NCI-H510A treated with DMSO at 0.1 percent for 48 hours (cell line): ENCODE results near the gene SP2.
A peak's percentile ranks its signal among the peaks of the same experiment; 100 is the strongest.

Experiments
- DNase-seq: peaks from one replicate; lab custom pipeline; 2025; lab: John Stamatoyannopoulos, UW

Gene SP2

GRCh38 chr17:47973541-47973940 lies 77.5 kb downstream of the SP2 start:
- DNase-seq = no peak

GRCh38 chr17:47975189-47975822 lies 79.3 kb downstream of the SP2 start:
- no peak for DNase-seq

GRCh38 chr17:47975823-47976205 lies 79.8 kb downstream of the SP2 start:
- DNase-seq = no peak

- DNase-seq = peak; percentile 84
These were observed 82.3 kb downstream of the SP2 start for GRCh38 chr17:47978324-47978723.
